ENCODE results near the gene TBL1X.

Gene TBL1X

DNA sequence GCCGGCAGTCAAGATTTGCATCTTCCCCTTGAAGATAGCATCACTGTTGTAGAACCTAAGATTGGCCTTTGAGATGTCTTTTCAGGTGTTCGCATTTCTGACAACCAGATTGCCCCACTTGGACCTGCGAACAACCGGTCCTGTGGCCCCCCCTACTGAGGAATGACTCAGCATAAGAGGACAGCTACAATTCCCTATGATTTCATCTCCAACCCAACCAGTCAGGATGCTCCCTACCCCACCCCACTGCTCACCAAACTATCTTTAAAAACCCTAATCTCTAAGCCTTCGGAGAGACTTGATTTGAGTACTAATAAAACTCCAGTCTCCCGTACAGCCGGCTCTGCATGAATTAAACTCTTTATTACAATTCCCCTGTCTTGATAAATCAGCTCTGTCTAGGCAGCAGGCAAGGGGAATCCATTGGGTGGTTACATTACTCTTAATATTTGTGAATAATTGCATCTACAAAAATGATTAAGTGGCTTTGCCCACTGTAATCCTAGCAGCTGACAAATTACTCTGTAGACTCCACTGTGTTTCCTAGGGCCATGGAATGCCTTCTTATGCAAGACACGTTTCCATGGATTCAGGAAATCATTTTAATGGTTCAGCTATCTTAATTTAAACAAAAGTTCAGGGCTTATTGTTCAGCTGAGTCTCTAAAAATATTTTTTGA lies 205.4 kb downstream of the TBL1X start:
- Histone ChIP-seq H3K4me3 (ENCODE audit: low read depth, low read length) (no peak overlapping the region), H2AFZ (no peak overlapping the region), H3K79me2 (no peaks in the 10 kb centered on the region), H3K4me1 (no peaks in the 10 kb centered on the region), H3K4me2 (ENCODE audit: low read length) (no peak overlapping the region), H3K36me3 (ENCODE audit: control insufficient read depth, insufficient read depth, low read length) (no peaks in the 10 kb centered on the region), H3K9me3 (ENCODE audit: control insufficient read depth, low read length) (no peaks in the 10 kb centered on the region), H3K27ac (no peak overlapping the region), H3K9ac (no peak overlapping the region), H3K27me3 (ENCODE audit: control insufficient read depth, insufficient read depth, low read length) (no peaks in the 10 kb centered on the region)
- TF ChIP-seq, protein P1, sequence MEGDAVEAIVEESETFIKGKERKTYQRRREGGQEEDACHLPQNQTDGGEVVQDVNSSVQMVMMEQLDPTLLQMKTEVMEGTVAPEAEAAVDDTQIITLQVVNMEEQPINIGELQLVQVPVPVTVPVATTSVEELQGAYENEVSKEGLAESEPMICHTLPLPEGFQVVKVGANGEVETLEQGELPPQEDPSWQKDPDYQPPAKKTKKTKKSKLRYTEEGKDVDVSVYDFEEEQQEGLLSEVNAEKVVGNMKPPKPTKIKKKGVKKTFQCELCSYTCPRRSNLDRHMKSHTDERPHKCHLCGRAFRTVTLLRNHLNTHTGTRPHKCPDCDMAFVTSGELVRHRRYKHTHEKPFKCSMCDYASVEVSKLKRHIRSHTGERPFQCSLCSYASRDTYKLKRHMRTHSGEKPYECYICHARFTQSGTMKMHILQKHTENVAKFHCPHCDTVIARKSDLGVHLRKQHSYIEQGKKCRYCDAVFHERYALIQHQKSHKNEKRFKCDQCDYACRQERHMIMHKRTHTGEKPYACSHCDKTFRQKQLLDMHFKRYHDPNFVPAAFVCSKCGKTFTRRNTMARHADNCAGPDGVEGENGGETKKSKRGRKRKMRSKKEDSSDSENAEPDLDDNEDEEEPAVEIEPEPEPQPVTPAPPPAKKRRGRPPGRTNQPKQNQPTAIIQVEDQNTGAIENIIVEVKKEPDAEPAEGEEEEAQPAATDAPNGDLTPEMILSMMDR (IDR thresholded peaks at IDR 0.05) = no peak

DNA sequence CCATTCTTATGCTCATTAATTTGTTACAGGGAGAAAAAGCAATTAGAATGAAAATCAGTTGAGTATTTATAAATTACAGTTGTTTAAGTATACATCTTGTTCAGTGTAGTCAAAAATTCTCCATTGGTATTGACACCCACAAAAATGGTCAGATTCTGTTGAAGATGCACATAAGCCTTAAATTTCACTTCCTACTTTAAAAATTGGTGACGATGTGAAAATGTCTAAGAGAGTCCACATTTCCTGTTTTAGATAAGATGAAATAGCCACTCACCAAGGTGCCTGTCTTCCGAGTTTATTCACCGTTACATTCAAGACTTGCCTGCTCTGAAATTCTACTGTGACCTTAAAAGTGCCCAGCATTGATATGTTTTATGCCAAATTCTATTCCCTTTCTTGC lies 207.1 kb downstream of the TBL1X start:
- Histone ChIP-seq H3K27ac (no peak overlapping the region), H3K9ac (no peak overlapping the region), H3K9me3 (ENCODE audit: control insufficient read depth, low read length) (no peaks in the 10 kb centered on the region), H3K4me2 (ENCODE audit: low read length) (no peak overlapping the region), H2AFZ (no peak overlapping the region), H3K79me2 (no peaks in the 10 kb centered on the region), H3K4me1 (no peaks in the 10 kb centered on the region), H3K4me3 (ENCODE audit: low read depth, low read length) (no peak overlapping the region), H3K27me3 (ENCODE audit: control insufficient read depth, insufficient read depth, low read length) (no peaks in the 10 kb centered on the region), H3K36me3 (ENCODE audit: control insufficient read depth, insufficient read depth, low read length) (no peaks in the 10 kb centered on the region)
- TF ChIP-seq, protein P1 (IDR thresholded peaks at IDR 0.05) = no peak

DNA sequence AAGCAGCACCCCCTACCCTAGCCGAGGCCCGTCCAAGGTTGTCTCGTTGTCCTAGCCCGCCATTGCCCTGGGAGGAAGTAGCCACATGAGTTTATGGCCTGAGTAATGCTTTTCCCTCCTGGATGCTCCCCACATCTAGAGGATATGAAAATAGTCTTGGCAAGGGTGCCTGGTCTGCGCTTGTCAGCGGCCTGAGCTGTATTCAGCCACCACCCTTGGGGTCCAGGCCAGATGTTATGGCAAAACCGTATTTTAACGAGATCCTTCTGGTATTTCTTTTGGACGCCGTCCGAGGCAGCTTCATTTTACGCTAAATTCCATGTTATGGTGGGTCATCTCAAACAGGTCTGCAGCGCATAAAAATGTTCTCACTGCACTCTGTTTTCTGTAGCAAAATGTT lies 211.4 kb downstream of the TBL1X start:
- H2AFZ ChIP-seq = no peak overlapping the region
- H3K9ac ChIP-seq = no peak overlapping the region
- no peak overlapping the region for H3K4me3 ChIP-seq (ENCODE audit: low read depth, low read length)
- TF ChIP-seq, protein P1 (IDR thresholded peaks at IDR 0.05) = no peak
- H3K4me1 ChIP-seq = no peaks in the 10 kb centered on the region
- no peaks in the 10 kb centered on the region for H3K9me3 ChIP-seq (ENCODE audit: control insufficient read depth, low read length)
- H3K27me3 ChIP-seq (ENCODE audit: control insufficient read depth, insufficient read depth, low read length) = no peaks in the 10 kb centered on the region
- H3K36me3 ChIP-seq (ENCODE audit: control insufficient read depth, insufficient read depth, low read length) = no peaks in the 10 kb centered on the region
- no peak overlapping the region for H3K27ac ChIP-seq
- H3K79me2 ChIP-seq = no peaks in the 10 kb centered on the region
- no peak overlapping the region for H3K4me2 ChIP-seq (ENCODE audit: low read length)

DNA sequence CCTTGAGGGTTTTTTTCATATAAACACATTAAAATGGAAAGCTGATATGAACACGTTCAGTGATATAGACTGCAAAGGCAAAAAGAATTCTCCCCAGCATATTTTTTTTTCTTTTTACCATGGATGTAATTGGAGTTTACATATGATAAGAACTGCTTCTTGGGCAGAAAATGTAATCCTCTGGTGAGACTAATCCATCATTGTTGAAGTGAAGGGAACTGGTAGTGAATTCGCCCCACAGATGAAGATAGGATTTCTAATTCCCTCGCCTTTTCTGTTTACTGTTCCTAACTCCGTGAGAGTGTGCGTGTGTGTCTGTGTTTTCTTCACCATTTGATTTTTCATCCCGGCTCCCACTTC lies 211.9 kb downstream of the TBL1X start:
- Histone ChIP-seq H3K27me3 (ENCODE audit: control insufficient read depth, insufficient read depth, low read length) (no peaks in the 10 kb centered on the region), H3K9me3 (ENCODE audit: control insufficient read depth, low read length) (no peaks in the 10 kb centered on the region), H3K79me2 (no peaks in the 10 kb centered on the region), H2AFZ (no peak overlapping the region), H3K4me3 (ENCODE audit: low read depth, low read length) (no peak overlapping the region), H3K9ac (no peak overlapping the region), H3K4me2 (ENCODE audit: low read length) (no peak overlapping the region), H3K4me1 (no peaks in the 10 kb centered on the region), H3K36me3 (ENCODE audit: control insufficient read depth, insufficient read depth, low read length) (no peaks in the 10 kb centered on the region), H3K27ac (no peak overlapping the region)
- TF ChIP-seq, protein P1 (IDR thresholded peaks at IDR 0.05) = no peak

DNA sequence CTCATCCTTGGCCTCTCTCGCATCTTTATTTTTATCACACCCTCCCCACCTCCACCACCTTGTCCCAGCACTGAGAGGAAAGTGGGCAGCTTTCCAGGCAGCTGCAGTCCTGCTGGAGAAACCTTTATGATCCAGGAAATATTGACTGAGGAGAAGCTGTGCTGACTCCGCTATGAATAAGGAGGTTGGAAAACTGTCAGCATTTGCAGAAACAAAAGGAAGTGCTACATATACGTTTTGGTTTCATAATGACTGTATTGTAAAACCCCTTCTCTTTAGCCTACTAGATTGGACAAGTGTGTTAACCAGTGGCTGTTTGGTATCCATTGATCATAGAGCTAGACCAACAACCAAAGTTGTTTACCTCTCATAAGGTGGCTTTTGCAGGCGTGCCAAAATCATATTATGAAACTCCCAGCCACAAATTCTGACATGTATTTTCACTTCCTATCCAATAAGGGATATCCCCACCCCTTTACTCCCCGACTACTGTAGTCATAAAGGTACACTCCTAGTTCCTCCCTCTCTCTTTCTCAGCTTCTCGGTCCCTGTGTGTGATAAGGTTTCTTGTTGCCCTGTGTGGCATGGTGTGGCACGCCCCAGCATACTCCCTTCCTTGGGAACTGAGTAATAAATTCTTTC lies 212.4 kb downstream of the TBL1X start:
- no peak overlapping the region for H3K27ac ChIP-seq
- TF ChIP-seq, protein P1 (IDR thresholded peaks at IDR 0.05) = no peak

More for the DNA sequence above, 212.4 kb downstream of the TBL1X start:
- H3K9ac ChIP-seq = no peak overlapping the region
- H3K27me3 ChIP-seq (ENCODE audit: control insufficient read depth, insufficient read depth, low read length) = no peaks in the 10 kb centered on the region
- no peaks in the 10 kb centered on the region for H3K36me3 ChIP-seq (ENCODE audit: control insufficient read depth, insufficient read depth, low read length)
- no peaks in the 10 kb centered on the region for H3K9me3 ChIP-seq (ENCODE audit: control insufficient read depth, low read length)
- no peak overlapping the region for H3K4me2 ChIP-seq (ENCODE audit: low read length)
- no peak overlapping the region for H2AFZ ChIP-seq
- no peak overlapping the region for H3K4me3 ChIP-seq (ENCODE audit: low read depth, low read length)
- no peaks in the 10 kb centered on the region for H3K4me1 ChIP-seq
- H3K79me2 ChIP-seq = no peaks in the 10 kb centered on the region
